Measurements from ENCODE around the gene PPP2R2C. TPM values are rescaled to one million over a fixed set of nuclear protein-coding genes. Genes with fewer than 3 reads are reported as not detected.

Gene PPP2R2C
- total RNA-seq, 6 experiments from 2014 or later = 0.12 to 0.27 TPM; not detected in 4

- intact Hi-C loops (cut with DNase I) = no loop called here
- H3K27me3 ChIP-seq = no peaks in the 10 kb centered on the region
- H3K36me3 ChIP-seq = no peaks in the 10 kb centered on the region
- no peak for TF ChIP-seq POLR2A (IDR thresholded peaks at IDR 0.05)
- TF ChIP-seq, protein P1, sequence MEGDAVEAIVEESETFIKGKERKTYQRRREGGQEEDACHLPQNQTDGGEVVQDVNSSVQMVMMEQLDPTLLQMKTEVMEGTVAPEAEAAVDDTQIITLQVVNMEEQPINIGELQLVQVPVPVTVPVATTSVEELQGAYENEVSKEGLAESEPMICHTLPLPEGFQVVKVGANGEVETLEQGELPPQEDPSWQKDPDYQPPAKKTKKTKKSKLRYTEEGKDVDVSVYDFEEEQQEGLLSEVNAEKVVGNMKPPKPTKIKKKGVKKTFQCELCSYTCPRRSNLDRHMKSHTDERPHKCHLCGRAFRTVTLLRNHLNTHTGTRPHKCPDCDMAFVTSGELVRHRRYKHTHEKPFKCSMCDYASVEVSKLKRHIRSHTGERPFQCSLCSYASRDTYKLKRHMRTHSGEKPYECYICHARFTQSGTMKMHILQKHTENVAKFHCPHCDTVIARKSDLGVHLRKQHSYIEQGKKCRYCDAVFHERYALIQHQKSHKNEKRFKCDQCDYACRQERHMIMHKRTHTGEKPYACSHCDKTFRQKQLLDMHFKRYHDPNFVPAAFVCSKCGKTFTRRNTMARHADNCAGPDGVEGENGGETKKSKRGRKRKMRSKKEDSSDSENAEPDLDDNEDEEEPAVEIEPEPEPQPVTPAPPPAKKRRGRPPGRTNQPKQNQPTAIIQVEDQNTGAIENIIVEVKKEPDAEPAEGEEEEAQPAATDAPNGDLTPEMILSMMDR (IDR thresholded peaks at IDR 0.05) = no peak
- no peaks in the 10 kb centered on the region for H3K9me3 ChIP-seq
- no peak overlapping the region for H3K27ac ChIP-seq
- H3K4me1 ChIP-seq = no peaks in the 10 kb centered on the region
- DNase-seq (no peak), ATAC-seq (no peak)
- 40% methylated on average over 1 of the region's 6 CpGs for WGBS (ENCODE audit: insufficient coverage, low coverage, low lambda C conversion rate, missing lambda C conversion rate)
- H3K4me3 ChIP-seq = no peak overlapping the region
These were observed 159.2 kb downstream of the PPP2R2C start for GRCh38 chr4:6313216-6313615.

GRCh38 chr4:6309777-6310176 lies 162.6 kb downstream of the PPP2R2C start:
- ATAC-seq = no peak
- Histone ChIP-seq H3K9me3 (no peaks in the 10 kb centered on the region), H3K27me3 (no peaks in the 10 kb centered on the region), H3K4me1 (no peaks in the 10 kb centered on the region), H3K36me3 (no peaks in the 10 kb centered on the region), H3K27ac (no peak overlapping the region), H3K4me3 (no peak overlapping the region)
- WGBS (ENCODE audit: insufficient coverage, low coverage, low lambda C conversion rate, missing lambda C conversion rate) = 58% methylated on average over 4 of the region's 7 CpGs
- intact Hi-C loops (cut with DNase I) = no loop called here
- no peak for DNase-seq
- TF ChIP-seq, protein P1 (IDR thresholded peaks at IDR 0.05) = no peak
- TF ChIP-seq POLR2A (IDR thresholded peaks at IDR 0.05) = no peak

DNA sequence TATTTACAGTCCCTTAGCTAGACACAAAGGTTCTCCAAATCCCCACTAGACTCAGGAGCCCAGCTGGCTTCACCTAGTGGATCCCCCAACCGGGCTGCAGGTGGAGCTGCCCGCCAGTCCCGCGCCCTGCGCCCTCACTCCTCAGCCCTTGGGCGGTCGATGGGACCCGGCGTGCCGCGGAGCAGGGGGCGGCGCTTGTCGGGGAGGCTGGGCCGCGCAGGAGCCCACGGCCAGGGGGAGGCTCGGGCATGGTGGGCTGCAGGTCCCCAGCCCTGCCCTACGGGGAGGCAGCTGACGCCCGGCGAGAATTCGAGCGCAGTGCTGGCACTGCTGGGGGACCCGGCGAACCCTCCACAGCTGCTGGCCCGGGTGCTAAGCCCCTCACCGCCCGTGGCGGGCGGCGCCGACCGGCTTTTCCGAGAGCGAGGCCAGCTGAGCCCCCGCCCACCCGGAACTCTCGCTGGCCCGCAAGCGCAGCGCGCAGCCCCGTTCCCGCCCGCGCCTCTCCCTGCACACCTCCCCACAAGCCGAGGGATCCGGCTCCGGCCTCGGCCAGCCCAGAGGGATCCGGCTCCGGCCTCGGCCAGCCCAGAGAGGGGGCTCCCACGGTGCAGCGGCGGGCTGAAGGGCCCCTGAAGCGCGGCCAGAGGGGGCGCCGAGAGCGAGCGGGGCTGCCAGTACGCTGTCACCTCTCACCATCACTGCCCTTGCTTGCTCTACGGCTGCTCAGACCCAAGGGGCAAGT lies 163.3 kb downstream of the PPP2R2C start:
- Histone ChIP-seq H3K27me3 (no peaks in the 10 kb centered on the region), H3K27ac (no peak overlapping the region), H3K9me3 (no peaks in the 10 kb centered on the region), H3K4me1 (no peaks in the 10 kb centered on the region), H3K4me3 (peak overlapping the region in 2 of 3 donors; percentile 6 to 29), H3K36me3 (no peaks in the 10 kb centered on the region)
- DNase-seq (no peak), ATAC-seq (peak; percentile 26 to 54 (median 44))
- 6% methylated on average over 21 of the region's 65 CpGs for WGBS (ENCODE audit: insufficient coverage, low coverage, low lambda C conversion rate, missing lambda C conversion rate)
- TF ChIP-seq, protein P1 (IDR thresholded peaks at IDR 0.05) = no peak
- TF ChIP-seq POLR2A (IDR thresholded peaks at IDR 0.05) = no peak
- intact Hi-C loops (cut with DNase I) = no loop called here

DNA sequence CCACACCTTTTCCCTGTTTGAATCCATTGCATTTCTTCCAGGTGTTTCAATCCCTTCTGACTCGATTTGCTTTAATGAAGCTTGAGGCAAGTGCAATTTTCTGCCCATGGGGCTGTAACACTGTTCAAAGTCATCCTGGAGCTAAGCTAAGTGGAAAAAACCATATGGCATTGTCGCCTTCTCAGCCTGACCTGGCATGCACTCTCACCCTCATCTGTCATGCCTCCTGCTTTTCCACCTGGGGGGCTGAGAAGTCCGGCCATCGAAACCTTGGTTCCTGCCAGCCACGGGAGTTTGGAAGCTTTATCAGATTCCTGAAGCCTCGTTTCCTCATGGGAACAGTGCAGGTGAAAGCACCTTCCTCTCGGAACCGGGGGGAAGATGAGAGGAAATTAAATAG lies 164.5 kb downstream of the PPP2R2C start:
- Histone ChIP-seq H3K27me3 (no peaks in the 10 kb centered on the region), H3K4me3 (no peak overlapping the region), H3K9me3 (no peaks in the 10 kb centered on the region), H3K36me3 (no peaks in the 10 kb centered on the region), H3K27ac (no peak overlapping the region), H3K4me1 (no peaks in the 10 kb centered on the region)
- whole genome bisulfite sequencing (ENCODE audit: insufficient coverage, low coverage, low lambda C conversion rate, missing lambda C conversion rate) = 76% methylated on average over 8 of the region's 8 CpGs
- TF ChIP-seq POLR2A (IDR thresholded peaks at IDR 0.05) = no peak
- DNase-seq (no peak), ATAC-seq (no peak)
- intact Hi-C loops (cut with DNase I) = no loop called here

DNA sequence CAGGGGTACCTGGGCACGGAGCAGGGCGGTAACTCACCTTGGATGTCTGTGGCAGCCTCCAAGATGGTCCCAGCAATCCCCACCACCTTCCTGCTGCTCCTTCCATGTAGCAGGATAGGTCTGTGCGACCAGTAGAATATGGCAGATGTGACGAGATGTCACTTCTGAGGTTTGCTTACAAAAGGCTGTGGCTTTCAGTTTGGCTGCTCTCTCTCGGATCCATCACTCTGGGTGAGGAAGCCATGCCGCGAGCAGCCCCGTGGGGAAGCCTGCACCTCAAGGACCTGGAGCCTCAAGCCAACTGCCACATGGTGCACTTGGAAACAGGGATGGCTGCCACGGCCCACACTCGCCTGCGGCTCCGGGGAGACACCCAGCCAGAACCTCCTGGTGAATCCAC lies 165.2 kb downstream of the PPP2R2C start:
- 70% methylated on average over 3 of the region's 12 CpGs for WGBS (ENCODE audit: insufficient coverage, low coverage, low lambda C conversion rate, missing lambda C conversion rate)
- Histone ChIP-seq H3K36me3 (peaks cover 0 to 2% (median 0%) of the 10 kb centered on the region in 4 donors), H3K27ac (no peak overlapping the region), H3K27me3 (no peaks in the 10 kb centered on the region), H3K9me3 (no peaks in the 10 kb centered on the region), H3K4me3 (no peak overlapping the region), H3K4me1 (no peaks in the 10 kb centered on the region)
- no peak for ATAC-seq
- intact Hi-C loops (cut with DNase I) = no loop called here
- DNase-seq = no peak
- TF ChIP-seq POLR2A (IDR thresholded peaks at IDR 0.05) = no peak

Measured in right lobe of liver (tissue), 6 donors.